ENCODE data around the gene SPATA20.

The SPATA20 gene

GRCh38 chr17:50540560-50541401 is 6.2 kb upstream of the SPATA20 start:
- no peak overlapping the region for H3K27ac ChIP-seq (ENCODE audit: insufficient read depth, low read depth, low read length, poor library complexity, severe bottlenecking)
- 83 to 88% methylated on average over 11 of the region's 11 CpGs for WGBS, 2 experiments
- peaks cover 8% of the 10 kb centered on the region for H3K27me3 ChIP-seq (ENCODE audit: control insufficient read depth, insufficient read depth, low read length, poor library complexity, severe bottlenecking)
- peak overlapping the region; percentile 53 for H3K4me3 ChIP-seq (ENCODE audit: insufficient read depth, low read depth, low read length)
- H3K36me3 ChIP-seq (ENCODE audit: control insufficient read depth, insufficient read depth, low read length): no peaks in the 10 kb centered on the region
- H3K9me3 ChIP-seq (ENCODE audit: control insufficient read depth, low read length): no peaks in the 10 kb centered on the region
- H3K4me1 ChIP-seq (ENCODE audit: control insufficient read depth, insufficient read depth, low read length): peaks cover 35% of the 10 kb centered on the region

GRCh38 chr17:50541402-50541715 is 5.6 kb upstream of the SPATA20 start:
- peaks cover 8% of the 10 kb centered on the region for H3K27me3 ChIP-seq (ENCODE audit: control insufficient read depth, insufficient read depth, low read length, poor library complexity, severe bottlenecking)
- H3K4me3 ChIP-seq (ENCODE audit: insufficient read depth, low read depth, low read length): peak overlapping the region; percentile 53
- H3K36me3 ChIP-seq (ENCODE audit: control insufficient read depth, insufficient read depth, low read length): no peaks in the 10 kb centered on the region
- 70 to 80% methylated on average over 9 of the region's 9 CpGs for WGBS, 2 experiments
- H3K9me3 ChIP-seq (ENCODE audit: control insufficient read depth, low read length): no peaks in the 10 kb centered on the region
- no peak overlapping the region for H3K27ac ChIP-seq (ENCODE audit: insufficient read depth, low read depth, low read length, poor library complexity, severe bottlenecking)
- peaks cover 35% of the 10 kb centered on the region for H3K4me1 ChIP-seq (ENCODE audit: control insufficient read depth, insufficient read depth, low read length)

GRCh38 chr17:50541716-50542688 is 5.0 kb upstream of the SPATA20 start:
- peak overlapping the region; percentile 53 for H3K4me3 ChIP-seq (ENCODE audit: insufficient read depth, low read depth, low read length)
- H3K36me3 ChIP-seq (ENCODE audit: control insufficient read depth, insufficient read depth, low read length): no peaks in the 10 kb centered on the region
- WGBS, 2 experiments: 3% methylated on average over 82 of the region's 82 CpGs
- peaks cover 35% of the 10 kb centered on the region for H3K4me1 ChIP-seq (ENCODE audit: control insufficient read depth, insufficient read depth, low read length)
- H3K27me3 ChIP-seq (ENCODE audit: control insufficient read depth, insufficient read depth, low read length, poor library complexity, severe bottlenecking): peaks cover 8% of the 10 kb centered on the region
- H3K9me3 ChIP-seq (ENCODE audit: control insufficient read depth, low read length): no peaks in the 10 kb centered on the region
- no peak overlapping the region for H3K27ac ChIP-seq (ENCODE audit: insufficient read depth, low read depth, low read length, poor library complexity, severe bottlenecking)

GRCh38 chr17:50542795-50543774 is 3.9 kb upstream of the SPATA20 start:
- Histone ChIP-seq H3K9me3 (ENCODE audit: control insufficient read depth, low read length) (no peaks in the 10 kb centered on the region), H3K4me3 (ENCODE audit: insufficient read depth, low read depth, low read length) (peak overlapping the region; percentile 53), H3K4me1 (ENCODE audit: control insufficient read depth, insufficient read depth, low read length) (peaks cover 44% of the 10 kb centered on the region), H3K36me3 (ENCODE audit: control insufficient read depth, insufficient read depth, low read length) (no peaks in the 10 kb centered on the region), H3K27me3 (ENCODE audit: control insufficient read depth, insufficient read depth, low read length, poor library complexity, severe bottlenecking) (peaks cover 8% of the 10 kb centered on the region), H3K27ac (ENCODE audit: insufficient read depth, low read depth, low read length, poor library complexity, severe bottlenecking) (no peak overlapping the region)
- WGBS, 2 experiments: 87 to 90% methylated on average over 16 of the region's 16 CpGs

GRCh38 chr17:50544516-50544915 is 2.5 kb upstream of the SPATA20 start:
- Histone ChIP-seq H3K27me3 (ENCODE audit: control insufficient read depth, insufficient read depth, low read length, poor library complexity, severe bottlenecking) (peaks cover 8% of the 10 kb centered on the region), H3K4me3 (ENCODE audit: insufficient read depth, low read depth, low read length) (no peak overlapping the region), H3K4me1 (ENCODE audit: control insufficient read depth, insufficient read depth, low read length) (peaks cover 34% of the 10 kb centered on the region), H3K36me3 (ENCODE audit: control insufficient read depth, insufficient read depth, low read length) (no peaks in the 10 kb centered on the region), H3K27ac (ENCODE audit: insufficient read depth, low read depth, low read length, poor library complexity, severe bottlenecking) (no peak overlapping the region), H3K9me3 (ENCODE audit: control insufficient read depth, low read length) (no peaks in the 10 kb centered on the region)
- WGBS, 2 experiments: 90 to 91% methylated on average over 7 of the region's 7 CpGs

GRCh38 chr17:50545311-50545710 is 1.7 kb upstream of the SPATA20 start:
- Histone ChIP-seq H3K4me1 (ENCODE audit: control insufficient read depth, insufficient read depth, low read length) (peaks cover 31% of the 10 kb centered on the region), H3K36me3 (ENCODE audit: control insufficient read depth, insufficient read depth, low read length) (no peaks in the 10 kb centered on the region), H3K27me3 (ENCODE audit: control insufficient read depth, insufficient read depth, low read length, poor library complexity, severe bottlenecking) (peaks cover 8% of the 10 kb centered on the region), H3K9me3 (ENCODE audit: control insufficient read depth, low read length) (no peaks in the 10 kb centered on the region), H3K4me3 (ENCODE audit: insufficient read depth, low read depth, low read length) (no peak overlapping the region), H3K27ac (ENCODE audit: insufficient read depth, low read depth, low read length, poor library complexity, severe bottlenecking) (no peak overlapping the region)
- 75% methylated on average over 8 of the region's 8 CpGs for WGBS, 2 experiments

- no peaks in the 10 kb centered on the region for H3K36me3 ChIP-seq (ENCODE audit: control insufficient read depth, insufficient read depth, low read length)
- peak overlapping the region; percentile 54 for H3K4me3 ChIP-seq (ENCODE audit: insufficient read depth, low read depth, low read length)
- no peak overlapping the region for H3K27ac ChIP-seq (ENCODE audit: insufficient read depth, low read depth, low read length, poor library complexity, severe bottlenecking)
- WGBS, 2 experiments: 64 to 67% methylated on average over 4 of the region's 4 CpGs
- H3K9me3 ChIP-seq (ENCODE audit: control insufficient read depth, low read length): no peaks in the 10 kb centered on the region
- peaks cover 25% of the 10 kb centered on the region for H3K4me1 ChIP-seq (ENCODE audit: control insufficient read depth, insufficient read depth, low read length)
- peaks cover 1% of the 10 kb centered on the region for H3K27me3 ChIP-seq (ENCODE audit: control insufficient read depth, insufficient read depth, low read length, poor library complexity, severe bottlenecking)
Observed at GRCh38 chr17:50546701-50547034, 306 bp upstream of the SPATA20 start.

GRCh38 chr17:50547736-50548083 is 736 bp downstream of the SPATA20 start:
- Histone ChIP-seq H3K4me1 (ENCODE audit: control insufficient read depth, insufficient read depth, low read length) (peaks cover 20% of the 10 kb centered on the region), H3K4me3 (ENCODE audit: insufficient read depth, low read depth, low read length) (peak overlapping the region; percentile 54), H3K27me3 (ENCODE audit: control insufficient read depth, insufficient read depth, low read length, poor library complexity, severe bottlenecking) (no peaks in the 10 kb centered on the region), H3K27ac (ENCODE audit: insufficient read depth, low read depth, low read length, poor library complexity, severe bottlenecking) (no peak overlapping the region), H3K36me3 (ENCODE audit: control insufficient read depth, insufficient read depth, low read length) (no peaks in the 10 kb centered on the region), H3K9me3 (ENCODE audit: control insufficient read depth, low read length) (no peaks in the 10 kb centered on the region)
- 81 to 85% methylated on average over 5 of the region's 5 CpGs for WGBS, 2 experiments

GRCh38 chr17:50548831-50549230 is 1.9 kb downstream of the SPATA20 start:
- Histone ChIP-seq H3K27me3 (ENCODE audit: control insufficient read depth, insufficient read depth, low read length, poor library complexity, severe bottlenecking) (no peaks in the 10 kb centered on the region), H3K36me3 (ENCODE audit: control insufficient read depth, insufficient read depth, low read length) (no peaks in the 10 kb centered on the region), H3K4me3 (ENCODE audit: insufficient read depth, low read depth, low read length) (no peak overlapping the region), H3K27ac (ENCODE audit: insufficient read depth, low read depth, low read length, poor library complexity, severe bottlenecking) (no peak overlapping the region), H3K9me3 (ENCODE audit: control insufficient read depth, low read length) (no peaks in the 10 kb centered on the region), H3K4me1 (ENCODE audit: control insufficient read depth, insufficient read depth, low read length) (peaks cover 14% of the 10 kb centered on the region)
- WGBS, 2 experiments: 92% methylated on average over 18 of the region's 18 CpGs
